ENCODE data around the gene ANKRD13D.
A peak's percentile ranks its signal among the peaks of the same experiment; 100 is the strongest.

Gene ANKRD13D

DNA sequence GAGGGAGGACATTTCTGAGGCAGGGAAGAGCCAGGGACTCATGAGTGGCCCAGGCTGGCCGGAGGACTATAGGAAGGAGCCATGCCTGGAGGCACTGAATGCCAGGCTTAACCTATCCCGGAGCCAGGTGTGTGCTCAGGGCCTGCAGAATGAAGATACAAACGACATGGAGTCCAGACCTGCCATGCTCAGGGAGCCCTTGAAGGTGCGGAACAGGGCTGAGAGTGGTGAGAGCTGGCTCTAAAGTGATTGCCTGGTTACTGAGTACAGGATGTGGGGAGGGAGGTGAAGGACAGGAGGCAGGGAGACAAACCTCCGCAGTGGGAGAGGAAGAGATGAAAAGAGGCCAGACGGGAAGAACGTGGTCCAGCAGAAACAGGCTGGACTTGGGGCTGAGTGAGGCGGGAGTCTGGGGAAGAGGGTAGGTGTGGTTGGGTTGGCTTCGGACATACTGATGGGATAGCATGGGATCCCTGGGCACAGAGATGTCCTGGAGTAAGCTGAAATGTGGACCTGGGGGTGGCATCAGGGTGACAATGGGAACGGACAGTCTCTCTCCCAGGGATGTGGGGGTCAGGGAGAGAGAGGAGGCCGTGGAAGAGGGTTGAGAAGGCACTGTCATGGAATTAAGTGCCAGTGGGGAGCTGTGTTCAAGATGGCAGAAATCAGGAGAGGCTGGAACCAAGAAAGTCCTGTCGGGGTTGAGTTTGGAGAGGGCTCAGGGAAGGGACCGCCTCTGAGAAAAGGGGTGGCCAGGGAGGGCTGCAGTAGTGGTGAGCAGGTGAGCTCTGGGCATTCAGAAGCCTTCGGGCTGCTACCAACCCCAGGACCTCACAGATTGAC lies 1.5 kb upstream of the ANKRD13D start:
- no peak for TF ChIP-seq CTCF (IDR thresholded peaks at IDR 0.05; ENCODE audit: extremely low read depth, insufficient read depth, missing control alignments)
- in situ Hi-C loops (cut with MboI; ENCODE audit: low pct_unique_long_range_greater_than_20kb, low sequenced_read_pairs, unreplicated experiment), result no loop called here
- DNase-seq (ENCODE audit: low spot score), result no peak

DNA sequence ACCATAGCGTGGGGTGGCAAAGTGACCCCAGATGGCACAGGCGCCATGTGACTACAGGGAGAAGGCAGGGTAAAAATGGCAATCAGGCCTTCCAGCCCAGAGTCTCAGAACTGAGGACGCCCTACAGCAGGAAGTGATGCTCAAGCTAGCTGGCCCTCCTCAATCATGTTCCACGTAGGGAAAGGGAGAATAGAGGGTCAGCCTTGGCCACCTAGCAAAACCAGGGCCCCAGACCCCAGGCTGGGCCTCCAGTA lies 978 bp upstream of the ANKRD13D start:
- DNase-seq (ENCODE audit: low spot score), result no peak
- TF ChIP-seq CTCF (IDR thresholded peaks at IDR 0.05; ENCODE audit: extremely low read depth, insufficient read depth, missing control alignments), result no peak
- in situ Hi-C loops (cut with MboI; ENCODE audit: low pct_unique_long_range_greater_than_20kb, low sequenced_read_pairs, unreplicated experiment), result no loop called here

DNA sequence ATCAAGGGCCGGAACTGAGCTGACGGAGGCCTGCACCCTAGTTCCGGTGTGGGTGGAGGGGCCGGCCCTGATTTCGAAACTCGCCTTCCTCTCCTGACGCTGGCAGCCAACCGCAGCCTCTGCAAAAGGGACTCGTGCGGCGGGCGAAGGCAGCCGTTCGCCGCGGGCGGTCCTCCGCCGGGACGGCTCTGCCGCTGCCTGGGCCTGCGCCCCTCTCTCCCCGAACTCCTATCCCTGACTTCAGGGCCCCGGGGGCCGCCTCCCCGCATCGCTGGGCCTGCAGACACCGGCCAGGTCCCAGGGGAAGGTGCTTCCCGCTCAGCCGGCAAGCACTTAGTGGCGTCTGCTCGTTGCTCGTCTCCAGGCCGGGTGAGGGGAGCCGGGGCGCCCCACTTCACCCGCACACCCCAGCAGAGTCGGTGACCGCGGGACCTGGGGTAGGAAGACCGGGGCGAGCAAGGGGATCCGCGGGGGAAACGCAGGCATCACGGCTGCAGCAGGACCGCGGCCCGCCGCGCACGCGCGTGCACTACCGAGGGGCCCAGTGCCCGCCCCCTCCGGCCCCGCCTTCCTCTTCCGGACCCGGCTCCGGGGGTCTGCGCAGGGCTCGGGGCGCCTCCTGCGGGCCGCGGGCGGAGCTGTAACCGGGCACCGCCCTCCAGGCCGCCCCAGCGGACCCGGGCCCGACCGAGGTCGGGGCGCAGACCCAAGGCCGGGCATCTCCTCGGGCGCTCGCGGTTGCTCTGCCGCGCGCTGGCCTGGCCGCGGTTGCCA lies 464 bp upstream of the ANKRD13D start:
- in situ Hi-C loops (cut with MboI; ENCODE audit: low pct_unique_long_range_greater_than_20kb, low sequenced_read_pairs, unreplicated experiment), result no loop called here
- peak; percentile 62 for TF ChIP-seq CTCF (IDR thresholded peaks at IDR 0.05; ENCODE audit: extremely low read depth, insufficient read depth, missing control alignments)
- peak; percentile 94 for DNase-seq (ENCODE audit: low spot score)

DNA sequence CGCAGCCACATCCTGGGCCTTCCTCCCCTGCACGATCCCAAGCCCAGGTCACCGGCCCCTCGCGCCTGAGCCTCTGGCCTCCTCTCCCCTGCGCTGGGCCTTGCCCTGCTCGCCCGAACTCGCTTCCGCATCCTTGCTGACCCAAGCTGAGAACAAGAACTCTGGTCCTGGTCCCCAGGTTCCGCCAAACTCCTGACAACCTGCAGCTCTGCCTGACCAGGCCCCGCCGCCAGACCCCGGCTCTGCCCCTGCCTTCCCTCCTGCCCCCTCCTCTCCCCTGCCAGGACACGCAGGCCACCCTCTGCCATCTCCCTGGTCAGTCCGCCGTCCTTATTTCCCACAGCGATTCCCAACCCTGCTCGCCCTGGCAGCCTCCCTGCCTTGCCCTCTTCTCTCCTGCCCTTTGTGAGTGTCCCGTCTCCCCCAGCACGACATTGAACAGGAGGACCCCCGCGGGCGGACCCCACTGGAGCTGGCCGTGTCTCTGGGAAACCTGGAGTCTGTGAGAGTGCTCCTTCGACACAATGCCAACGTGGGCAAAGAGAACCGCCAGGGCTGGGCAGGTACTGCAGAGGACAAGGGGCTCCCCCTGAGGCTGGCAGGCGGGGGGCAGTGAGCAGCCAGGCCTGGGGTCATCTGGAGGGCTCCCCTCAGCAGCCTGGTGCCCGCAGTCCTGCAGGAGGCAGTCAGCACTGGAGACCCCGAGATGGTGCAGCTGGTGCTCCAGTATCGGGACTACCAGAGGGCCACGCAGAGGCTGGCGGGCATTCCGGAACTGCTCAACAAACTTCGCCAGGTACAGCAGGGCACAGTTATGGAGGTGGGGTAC lies 762 bp downstream of the ANKRD13D start:
- TF ChIP-seq CTCF (IDR thresholded peaks at IDR 0.05; ENCODE audit: extremely low read depth, insufficient read depth, missing control alignments), result no peak
- no peak for DNase-seq (ENCODE audit: low spot score)
- in situ Hi-C loops (cut with MboI; ENCODE audit: low pct_unique_long_range_greater_than_20kb, low sequenced_read_pairs, unreplicated experiment), result no loop called here

DNA sequence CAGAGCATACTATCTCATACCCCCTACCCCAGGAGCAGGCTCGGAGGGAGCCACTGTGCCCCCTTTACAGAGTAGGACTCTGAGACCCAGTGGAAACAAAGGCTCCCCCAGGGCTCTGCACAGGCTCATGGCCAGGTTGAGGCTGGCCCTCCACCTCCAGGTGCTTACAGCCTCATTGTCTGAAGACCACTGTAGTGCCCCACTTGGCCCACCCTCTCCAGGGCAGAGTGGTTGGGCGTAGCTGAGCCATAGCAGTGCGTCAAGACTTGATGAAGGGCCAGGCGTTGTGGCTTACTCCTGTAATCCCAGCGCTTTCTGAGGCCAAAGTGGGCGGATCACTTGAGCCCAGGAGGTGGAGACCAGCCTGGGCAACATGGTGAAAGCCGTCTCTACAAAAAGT lies 1.7 kb downstream of the ANKRD13D start:
- no peak for DNase-seq (ENCODE audit: low spot score)
- in situ Hi-C loops (cut with MboI; ENCODE audit: low pct_unique_long_range_greater_than_20kb, low sequenced_read_pairs, unreplicated experiment), result no loop called here
- no peak for TF ChIP-seq CTCF (IDR thresholded peaks at IDR 0.05; ENCODE audit: extremely low read depth, insufficient read depth, missing control alignments)
